ENCODE data around the gene CUTC. TPM values are rescaled to one million over a fixed set of nuclear protein-coding genes. Genes with fewer than 3 reads are reported as not detected.

Gene CUTC
- polyA plus RNA-seq, 2 of the 4 experiments (the other 2 are of a cell fraction): 47.6 to 66.5 TPM

- ChIA-PET POLR2A (interaction anchor here (3.2 kb wide), 1 partner anchor 64 kb away, joined by 14 read pairs; the partner anchor contains the start of genes COX15 and CUTC), CTCF (interaction anchor here (1.0 to 1.7 kb wide), 3 partner anchors 9 to 86 kb away, joined by 5 to 6 read pairs (median 5); no protein-coding TSS in a partner anchor)
- Histone ChIP-seq H3K9me3 (no peaks in the 10 kb centered on the region), H3K4me2 (no peak overlapping the region), H3K4me3 (no peak overlapping the region), H3K27ac (peak overlapping the region in 1 of 2 experiments; percentile 9; a peak in 1 of 6 replicates), H3K4me1 (peaks cover 18% of the 10 kb centered on the region)
- FAIRE-seq (no peak), DNase-seq (ENCODE audit: low read depth in 1 of 2, low spot score in 1 of 2) (no peak), ATAC-seq (no peak)
- WGBS (ENCODE audit: missing lambda C conversion rate): 95% methylated on average over 6 of the region's 6 CpGs
- TF ChIP-seq POLR2AphosphoS2 (conservative IDR thresholded peaks at IDR 0.05; ENCODE audit: low read length) (peak; percentile 28; the same call in 1 of the 2 replicates), ELK1 (IDR thresholded peaks at IDR 0.05; ENCODE audit: low read depth, low read length) (no peak), JUN (IDR thresholded peaks at IDR 0.05) (0 out of 5 replicates have a peak, but pooled peaks of 1 of the 2 experiments have one; percentile 11)
Observed at GRCh38 chr10:99796928-99797327, 64.9 kb downstream of the CUTC start.

GRCh38 chr10:99798031-99798430, 66.0 kb downstream of the CUTC start:
- Histone ChIP-seq H3K9me3 (no peaks in the 10 kb centered on the region), H3K4me2 (no peak overlapping the region), H3K4me3 (no peak overlapping the region), H3K4me1 (peaks cover 9% of the 10 kb centered on the region; the same call in 2 of the 3 replicates), H3K27ac (peak overlapping the region in 1 of 2 experiments; percentile 41; a peak in 2 of 6 replicates)
- no peak for DNase-seq (ENCODE audit: low read depth in 1 of 2, low spot score in 1 of 2)
- ChIA-PET POLR2A (interaction anchor here (1.0 to 3.2 kb wide), 2 partner anchors 34 to 65 kb away, joined by 3 to 14 read pairs; partner anchors contain the start of genes COX15 and CUTC), CTCF (interaction anchor here (1.0 to 1.7 kb wide), 7 partner anchors 10 to 87 kb away, joined by 3 to 6 read pairs (median 5); partner anchors contain the start of genes COX15 and CUTC)
- FAIRE-seq: no peak
- WGBS (ENCODE audit: missing lambda C conversion rate): 95% methylated on average over 4 of the region's 4 CpGs
- no peak for TF ChIP-seq SMC3 (IDR thresholded peaks at IDR 0.05)
- peak; percentile 56; the same call in 1 of the 2 replicates for TF ChIP-seq POLR2AphosphoS2 (conservative IDR thresholded peaks at IDR 0.05; ENCODE audit: low read length)
- ATAC-seq: no peak; a peak in 3 of 6 replicates

- FAIRE-seq (no peak), DNase-seq (ENCODE audit: low read depth in 1 of 2, low spot score in 1 of 2) (no peak), ATAC-seq (peak in 1 of 2 experiments; percentile 15; a peak in 1 of 6 replicates)
- H3K4me1 ChIP-seq: 0 out of 3 replicates have a peak, but pooled peaks cover 3% of the 10 kb centered on the region
- 0 out of 6 replicates have a peak overlapping the region, but pooled peaks of 1 of the 2 experiments have one; percentile 1 for H3K27ac ChIP-seq
- TF ChIP-seq POLR2AphosphoS2 (conservative IDR thresholded peaks at IDR 0.05; ENCODE audit: low read length) (0 out of 2 replicates have a peak, but pooled peaks have one; percentile 76), E2F6 (IDR thresholded peaks at IDR 0.05; ENCODE audit: borderline replicate concordance, low read depth) (no peak)
- H3K9me3 ChIP-seq: no peaks in the 10 kb centered on the region
- CTCF ChIA-PET: interaction anchor here (1.1 to 1.7 kb wide), 6 partner anchors 10 to 88 kb away, joined by 3 to 7 read pairs (median 4); no protein-coding TSS in a partner anchor
- H3K4me2 ChIP-seq: no peak overlapping the region
- no peak overlapping the region for H3K4me3 ChIP-seq
- POLR2A ChIA-PET: interaction anchor here (1.0 to 3.2 kb wide), 4 partner anchors 10 to 66 kb away, joined by 3 to 14 read pairs (median 5); partner anchors contain the start of genes COX15 and CUTC
- 95% methylated on average over 3 of the region's 3 CpGs for WGBS (ENCODE audit: missing lambda C conversion rate)
Observed at GRCh38 chr10:99798920-99799319, 66.9 kb downstream of the CUTC start.

- no peak overlapping the region for H3K4me2 ChIP-seq
- POLR2A ChIA-PET: interaction anchor here (1.0 to 3.2 kb wide), 3 partner anchors 11 to 67 kb away, joined by 4 to 14 read pairs (median 6); partner anchors contain the start of genes COX15 and CUTC
- no peaks in the 10 kb centered on the region for H3K9me3 ChIP-seq
- no peak overlapping the region for H3K4me3 ChIP-seq
- 94% methylated on average over 4 of the region's 4 CpGs for WGBS (ENCODE audit: missing lambda C conversion rate)
- no peak overlapping the region for H3K27ac ChIP-seq
- ATAC-seq (peak; percentile 17 to 51; a peak in 4 of 6 replicates), FAIRE-seq (no peak), DNase-seq (ENCODE audit: low read depth in 1 of 2, low spot score in 1 of 2) (no peak)
- 0 out of 3 replicates have a peak, but pooled peaks cover 5% of the 10 kb centered on the region for H3K4me1 ChIP-seq
- CTCF ChIA-PET: interaction anchor here (0.7 to 1.7 kb wide), 5 partner anchors 9 to 46 kb away, joined by 3 to 7 read pairs (median 4); no protein-coding TSS in a partner anchor
- TF ChIP-seq FOXS1 (CRISPR knock-in tag; IDR thresholded peaks at IDR 0.05): no peak
- TF ChIP-seq EHF (CRISPR knock-in tag; IDR thresholded peaks at IDR 0.05): no peak
- TF ChIP-seq RARB (CRISPR knock-in tag; IDR thresholded peaks at IDR 0.05): no peak
- no peak for TF ChIP-seq ZC3H11A (IDR thresholded peaks at IDR 0.05)
- no peak for TF ChIP-seq ZSCAN20 (CRISPR knock-in tag; IDR thresholded peaks at IDR 0.05)
- no peak for TF ChIP-seq HOXB13 (CRISPR knock-in tag; IDR thresholded peaks at IDR 0.05; ENCODE audit: low read depth)
- TF ChIP-seq KDM1A (IDR thresholded peaks at IDR 0.05; ENCODE audit: low read depth): no peak
- no peak for TF ChIP-seq JUN (IDR thresholded peaks at IDR 0.05)
- TF ChIP-seq KDM5A (IDR thresholded peaks at IDR 0.05): no peak
- no peak for TF ChIP-seq POLR2A (IDR thresholded peaks at IDR 0.05; ENCODE audit: low read length)
- no peak for TF ChIP-seq MAX (IDR thresholded peaks at IDR 0.05)
Observed at GRCh38 chr10:99799613-99800012, 67.6 kb downstream of the CUTC start.

Measured in A549 (cell line).